GM12873 (cell line): ENCODE measurements around the gene GAREM1.

Source experiments
- TF ChIP-seq, protein P1 (sequence below): IDR thresholded peaks from 2 replicates; pipeline ENCODE4 v1.5.1; 2012; ENCODE audit warnings: low read depth, mild to moderate bottlenecking, moderate library complexity, low read length, control low read depth; ENCODE audit not compliant: insufficient read depth; ENCODE audit errors: missing control alignments

The GAREM1 gene

DNA sequence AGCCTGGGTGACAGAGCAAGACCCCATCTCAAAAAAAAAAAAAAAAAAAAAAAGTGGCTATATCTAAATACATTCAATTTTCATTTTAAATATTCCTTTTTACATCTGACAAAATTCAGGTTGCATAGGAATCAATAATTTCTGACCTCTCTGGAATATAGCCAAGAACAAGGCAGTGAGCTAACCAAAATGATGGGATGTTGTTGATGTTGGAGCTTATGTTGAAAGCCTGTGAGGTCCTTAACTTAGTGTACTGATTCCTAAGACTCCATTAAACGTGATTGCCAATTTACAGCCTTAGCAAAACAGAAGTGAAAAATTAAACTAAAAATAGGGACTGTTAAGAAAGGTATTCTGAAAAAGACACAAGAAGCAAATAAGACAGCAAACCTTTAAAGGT is 171.2 kb downstream of the GAREM1 start:
- TF ChIP-seq, protein P1, sequence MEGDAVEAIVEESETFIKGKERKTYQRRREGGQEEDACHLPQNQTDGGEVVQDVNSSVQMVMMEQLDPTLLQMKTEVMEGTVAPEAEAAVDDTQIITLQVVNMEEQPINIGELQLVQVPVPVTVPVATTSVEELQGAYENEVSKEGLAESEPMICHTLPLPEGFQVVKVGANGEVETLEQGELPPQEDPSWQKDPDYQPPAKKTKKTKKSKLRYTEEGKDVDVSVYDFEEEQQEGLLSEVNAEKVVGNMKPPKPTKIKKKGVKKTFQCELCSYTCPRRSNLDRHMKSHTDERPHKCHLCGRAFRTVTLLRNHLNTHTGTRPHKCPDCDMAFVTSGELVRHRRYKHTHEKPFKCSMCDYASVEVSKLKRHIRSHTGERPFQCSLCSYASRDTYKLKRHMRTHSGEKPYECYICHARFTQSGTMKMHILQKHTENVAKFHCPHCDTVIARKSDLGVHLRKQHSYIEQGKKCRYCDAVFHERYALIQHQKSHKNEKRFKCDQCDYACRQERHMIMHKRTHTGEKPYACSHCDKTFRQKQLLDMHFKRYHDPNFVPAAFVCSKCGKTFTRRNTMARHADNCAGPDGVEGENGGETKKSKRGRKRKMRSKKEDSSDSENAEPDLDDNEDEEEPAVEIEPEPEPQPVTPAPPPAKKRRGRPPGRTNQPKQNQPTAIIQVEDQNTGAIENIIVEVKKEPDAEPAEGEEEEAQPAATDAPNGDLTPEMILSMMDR, result no peak

DNA sequence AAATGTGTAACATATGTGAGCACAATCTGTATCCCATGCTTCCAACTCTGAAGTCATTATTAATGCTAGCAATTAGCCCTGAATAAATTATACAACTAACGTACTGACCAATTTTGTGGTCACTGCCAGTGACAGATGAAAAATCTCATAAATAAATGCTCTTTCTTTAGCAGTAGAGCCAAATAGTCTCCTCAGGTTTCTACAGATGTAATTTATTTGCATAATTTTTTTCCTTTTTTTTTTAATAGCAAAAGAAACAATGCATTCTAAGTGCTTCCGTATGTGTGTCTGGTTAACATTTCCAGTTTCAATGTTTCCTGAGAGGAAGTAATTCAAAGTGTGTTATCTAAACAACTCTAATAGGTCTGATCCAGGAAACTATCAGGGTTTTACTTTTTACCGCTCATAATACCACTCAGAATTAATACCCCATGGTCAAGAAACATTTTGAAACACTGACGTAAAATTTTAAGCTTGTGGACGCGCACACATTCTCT is 172.5 kb downstream of the GAREM1 start:
- TF ChIP-seq, protein P1, result no peak

DNA sequence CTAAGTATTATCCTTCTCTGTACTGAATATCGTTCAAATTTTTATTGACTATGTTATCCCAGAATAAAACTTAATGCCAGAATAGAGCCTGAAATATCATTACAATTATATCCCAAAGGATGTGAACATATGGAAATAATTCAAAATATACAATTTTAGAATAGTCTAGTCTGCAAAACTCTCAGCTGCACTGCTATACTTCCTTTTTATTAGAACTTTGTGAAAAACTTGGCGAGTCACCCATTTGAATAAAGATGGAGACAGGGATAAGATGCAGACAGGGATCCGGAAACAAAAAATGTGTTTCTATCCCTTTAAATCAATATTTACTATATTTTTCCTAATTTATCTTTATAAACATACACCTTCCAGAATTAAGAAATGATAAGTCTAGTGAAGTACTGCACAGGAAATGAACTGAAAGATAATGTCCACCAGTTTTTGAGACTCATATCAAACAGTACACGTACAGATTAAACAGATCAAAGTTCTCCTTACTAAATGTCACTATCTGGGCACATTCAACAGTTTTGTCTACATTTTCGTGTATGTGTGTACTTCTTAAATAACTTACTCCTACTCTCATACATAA is 173.0 kb downstream of the GAREM1 start:
- TF ChIP-seq, protein P1, result no peak

DNA sequence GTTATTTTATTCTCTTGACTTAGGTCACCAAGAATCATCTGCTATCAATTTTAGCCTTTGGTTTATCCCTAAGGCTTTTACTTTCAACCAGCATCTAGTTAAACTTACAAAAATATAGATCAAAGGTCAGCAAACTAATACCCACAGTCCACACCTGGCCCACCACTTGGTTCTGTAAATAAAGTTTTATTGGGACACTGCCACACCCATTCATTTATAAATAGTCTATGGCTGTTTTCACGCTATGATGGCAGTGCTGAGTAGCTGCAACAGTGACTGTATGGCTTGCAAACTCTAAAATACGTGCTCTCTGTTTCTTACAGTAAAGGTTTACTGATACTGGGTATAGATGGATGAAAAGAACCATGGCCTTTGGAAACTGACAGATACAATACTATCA is 173.8 kb downstream of the GAREM1 start:
- TF ChIP-seq, protein P1, result no peak

GRCh38 chr18:32295604-32296003 is 175.1 kb downstream of the GAREM1 start:
- TF ChIP-seq, protein P1, result no peak

- TF ChIP-seq, protein P1, result no peak
Observed at GRCh38 chr18:32293107-32293506, 177.6 kb downstream of the GAREM1 start.

- TF ChIP-seq, protein P1, result no peak
Observed at GRCh38 chr18:32290810-32291209, 179.9 kb downstream of the GAREM1 start.
